A204.1 (cell line): ENCODE results near the gene SLC35A5.
"Not testable (repeated sequence)": the region's sequence is repeated elsewhere in the genome, so short reads cannot be mapped to it uniquely, and the experiment has no call there.

Experiments used
- FAIRE-seq: peaks from 2 replicates; lab custom pipeline; 2012; peaks lifted over from hg19 to GRCh38; lab: Jason Lieb, UNC

SLC35A5 gene, protein sequence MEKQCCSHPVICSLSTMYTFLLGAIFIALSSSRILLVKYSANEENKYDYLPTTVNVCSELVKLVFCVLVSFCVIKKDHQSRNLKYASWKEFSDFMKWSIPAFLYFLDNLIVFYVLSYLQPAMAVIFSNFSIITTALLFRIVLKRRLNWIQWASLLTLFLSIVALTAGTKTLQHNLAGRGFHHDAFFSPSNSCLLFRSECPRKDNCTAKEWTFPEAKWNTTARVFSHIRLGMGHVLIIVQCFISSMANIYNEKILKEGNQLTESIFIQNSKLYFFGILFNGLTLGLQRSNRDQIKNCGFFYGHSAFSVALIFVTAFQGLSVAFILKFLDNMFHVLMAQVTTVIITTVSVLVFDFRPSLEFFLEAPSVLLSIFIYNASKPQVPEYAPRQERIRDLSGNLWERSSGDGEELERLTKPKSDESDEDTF

DNA sequence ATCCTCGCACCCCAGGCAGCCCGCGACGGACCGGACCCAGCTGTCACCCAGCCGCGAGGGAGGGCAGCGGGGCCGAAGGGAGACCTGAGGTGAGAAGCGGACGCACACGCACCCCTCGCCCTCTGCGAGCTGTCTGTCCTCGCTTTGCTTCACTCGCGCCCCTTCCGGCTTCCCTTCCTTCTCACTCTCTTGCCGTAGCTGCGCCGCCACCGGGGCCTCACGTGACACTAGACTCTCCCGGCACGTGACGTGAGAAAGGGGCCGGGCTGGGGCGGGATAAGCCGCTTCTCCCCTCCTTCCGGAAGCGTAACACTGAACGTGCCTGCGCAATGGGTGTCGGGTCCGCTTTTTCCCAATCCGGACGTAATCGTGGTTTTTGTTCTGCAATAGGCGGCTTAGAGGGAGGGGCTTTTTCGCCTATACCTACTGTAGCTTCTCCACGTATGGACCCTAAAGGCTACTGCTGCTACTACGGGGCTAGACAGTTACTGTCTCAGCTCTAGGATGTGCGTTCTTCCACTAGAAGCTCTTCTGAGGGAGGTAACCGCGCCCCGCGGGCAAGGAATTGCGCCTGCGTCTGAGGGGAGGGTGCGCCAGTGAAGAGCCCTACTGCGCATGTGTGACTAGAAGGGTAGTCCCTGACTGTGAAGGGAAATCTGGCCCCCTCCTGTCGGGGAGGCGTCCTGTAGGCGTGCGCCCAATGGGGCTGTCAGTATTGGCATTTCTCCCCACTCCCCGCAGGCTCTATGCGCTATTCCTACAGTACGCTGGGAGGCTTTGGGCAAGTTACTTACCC lies at the start of gene SLC35A5, which contains the start of gene ATG3:
Gene SLC35A5, plus strand, starts transcription at position 312 of the 796 bp plus-strand sequence. CDS start 1,359 bp downstream, outside the sequence.
Gene ATG3, minus strand, starts transcription at position 229 of the 796 bp plus-strand sequence. CDS start 434 bp downstream, outside the sequence.
- FAIRE-seq, result peak; percentile 76

DNA sequence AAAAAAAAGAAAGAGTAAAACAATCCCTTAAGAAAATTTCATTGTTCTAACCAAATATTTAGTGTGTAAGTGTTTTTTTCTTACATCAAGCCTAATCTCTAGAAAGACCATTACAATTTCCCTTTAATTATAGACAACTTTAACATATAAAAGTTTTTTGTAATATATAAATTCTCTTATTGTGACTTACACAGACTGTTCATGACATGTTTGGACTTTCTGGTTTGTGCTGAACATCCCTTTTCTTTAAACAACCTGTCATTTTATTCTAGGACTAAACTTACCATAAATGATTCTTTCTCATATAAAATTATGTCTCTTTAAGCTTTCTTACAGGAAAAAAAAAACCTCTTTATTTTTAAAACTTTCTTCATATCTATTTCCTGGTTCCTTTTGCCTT lies 49.5 kb upstream of the SLC35A5 start:
- no peak for FAIRE-seq

DNA sequence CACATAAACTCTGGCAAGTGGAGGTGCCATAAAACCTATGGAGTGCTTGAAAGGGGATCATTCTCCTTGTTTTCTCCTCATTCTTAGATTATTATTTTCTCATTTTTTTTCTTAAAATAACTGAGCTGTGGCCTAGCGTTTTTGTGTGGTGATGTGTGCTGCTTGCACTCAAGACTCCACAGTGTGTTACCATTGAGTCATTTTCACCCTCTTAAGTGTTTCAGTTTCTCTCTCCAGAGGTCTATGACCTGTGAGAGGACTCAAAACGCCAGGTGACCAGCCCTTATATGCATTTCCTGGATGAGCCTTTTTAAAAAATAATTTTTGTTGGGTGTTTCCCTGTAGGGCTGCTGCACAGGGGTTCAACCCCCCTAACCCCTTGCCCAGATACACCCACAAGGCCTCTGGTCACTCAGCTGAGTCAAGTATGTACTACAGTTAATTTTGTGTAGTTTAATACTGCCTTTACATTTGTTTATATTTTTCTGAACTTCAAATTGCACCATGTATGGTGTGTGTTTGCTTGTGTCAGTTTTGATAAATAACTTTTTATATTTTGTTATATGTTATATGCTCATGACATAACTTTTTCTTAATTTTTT lies 47.2 kb upstream of the SLC35A5 start:
- FAIRE-seq, result no peak

DNA sequence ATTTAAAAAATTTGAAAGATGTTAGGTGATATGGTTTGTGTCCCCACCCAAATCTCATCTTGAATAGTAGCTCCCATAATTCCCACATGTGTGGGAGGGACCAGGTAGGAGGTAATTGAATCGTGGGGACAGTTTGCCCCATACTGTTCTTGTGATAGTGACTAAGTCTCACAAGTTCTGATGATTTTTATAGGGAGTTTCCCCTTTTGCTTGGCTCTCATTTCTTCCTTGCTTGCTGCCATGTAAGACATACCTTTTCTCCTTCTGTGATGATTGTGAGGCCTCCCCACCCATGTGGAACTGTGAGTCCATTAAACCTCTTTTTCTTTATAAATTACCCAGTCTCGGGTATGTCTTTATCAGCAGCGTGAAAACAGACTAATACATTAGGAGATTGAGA lies 42.9 kb upstream of the SLC35A5 start:
- FAIRE-seq, result not testable (repeated sequence)

DNA sequence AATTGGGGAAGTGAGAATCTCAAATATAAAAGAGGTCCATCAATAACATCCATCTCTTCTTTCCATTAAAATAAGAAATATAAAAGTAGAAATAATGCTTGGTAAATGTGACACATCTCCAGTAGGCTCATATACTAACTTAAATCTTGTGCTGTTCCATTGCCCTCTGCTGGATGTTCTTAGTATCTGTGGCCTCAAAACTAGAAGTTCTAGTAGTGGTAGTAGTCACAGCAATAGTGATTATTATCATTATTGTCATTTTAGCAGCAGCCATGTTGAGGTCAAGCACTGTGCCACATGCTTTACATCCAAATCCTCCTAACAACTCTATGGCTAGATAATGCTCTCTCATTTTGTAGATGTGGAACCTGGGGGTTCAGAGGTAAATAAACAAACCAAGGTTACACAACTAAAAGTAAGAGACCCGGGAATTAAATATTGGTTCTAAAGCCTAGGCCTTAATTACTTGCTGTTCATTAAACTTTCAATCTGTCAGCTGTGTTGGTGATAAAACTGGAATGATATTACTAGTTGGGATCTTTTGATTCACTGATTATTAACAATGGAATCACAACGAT lies 42.3 kb upstream of the SLC35A5 start:
- peak; percentile 97 for FAIRE-seq

DNA sequence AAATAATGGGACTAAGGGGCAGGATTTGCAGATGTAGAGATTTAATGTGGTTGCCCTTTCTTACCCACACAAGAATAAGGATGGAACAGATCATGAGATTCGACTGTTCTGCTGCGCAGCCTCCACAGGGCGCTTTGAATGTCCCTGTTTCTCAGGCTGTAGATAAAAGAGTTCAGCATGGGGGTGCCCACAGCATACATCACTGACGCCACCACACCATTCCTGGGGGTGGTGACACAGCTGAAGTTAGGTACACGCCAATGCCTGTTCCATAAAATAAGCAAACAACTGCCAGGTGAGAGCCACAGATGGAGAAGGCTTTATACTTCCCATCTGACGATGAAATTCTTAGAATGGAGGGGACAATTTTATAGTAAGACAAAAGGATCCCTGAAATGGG lies 37.7 kb upstream of the SLC35A5 start:
- not testable (repeated sequence) for FAIRE-seq

DNA sequence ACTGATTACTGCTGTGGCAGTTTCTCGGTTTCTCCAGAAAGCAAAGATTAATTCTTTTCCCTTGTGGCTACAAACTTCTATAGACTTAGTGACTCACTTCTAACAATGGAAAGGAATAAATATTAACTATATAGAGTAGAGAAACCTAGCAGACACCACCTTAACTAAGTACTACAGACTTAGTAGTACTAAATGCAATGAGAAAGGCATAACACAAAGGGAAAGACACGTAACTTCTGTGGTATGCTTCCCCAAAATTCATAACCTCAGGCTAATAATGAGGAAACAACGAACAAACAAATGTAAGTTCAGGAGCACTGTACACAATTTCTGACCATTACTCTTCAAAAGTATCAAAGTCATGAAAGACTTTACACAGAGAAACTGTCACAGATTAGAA lies 31.3 kb upstream of the SLC35A5 start:
- no peak for FAIRE-seq

DNA sequence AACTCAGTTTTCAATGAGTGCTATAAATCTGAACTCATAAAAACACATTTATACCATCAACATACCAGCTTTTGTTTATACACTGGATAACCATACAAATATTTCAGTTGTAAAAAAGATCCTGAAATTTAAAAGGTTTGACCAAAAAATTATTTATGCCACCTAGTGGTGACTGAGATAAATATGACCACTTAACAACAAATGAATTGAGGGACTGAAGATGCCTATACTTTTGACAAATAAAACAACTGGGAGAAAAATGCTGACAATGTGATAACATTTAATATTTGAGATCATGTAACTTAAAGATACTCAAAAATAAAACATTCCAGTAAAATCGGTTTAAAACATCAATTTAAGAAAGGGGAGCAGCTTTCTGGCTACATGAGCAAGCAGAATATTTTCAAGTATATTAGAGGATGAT lies 30.5 kb upstream of the SLC35A5 start:
- FAIRE-seq, result peak; percentile 93

DNA sequence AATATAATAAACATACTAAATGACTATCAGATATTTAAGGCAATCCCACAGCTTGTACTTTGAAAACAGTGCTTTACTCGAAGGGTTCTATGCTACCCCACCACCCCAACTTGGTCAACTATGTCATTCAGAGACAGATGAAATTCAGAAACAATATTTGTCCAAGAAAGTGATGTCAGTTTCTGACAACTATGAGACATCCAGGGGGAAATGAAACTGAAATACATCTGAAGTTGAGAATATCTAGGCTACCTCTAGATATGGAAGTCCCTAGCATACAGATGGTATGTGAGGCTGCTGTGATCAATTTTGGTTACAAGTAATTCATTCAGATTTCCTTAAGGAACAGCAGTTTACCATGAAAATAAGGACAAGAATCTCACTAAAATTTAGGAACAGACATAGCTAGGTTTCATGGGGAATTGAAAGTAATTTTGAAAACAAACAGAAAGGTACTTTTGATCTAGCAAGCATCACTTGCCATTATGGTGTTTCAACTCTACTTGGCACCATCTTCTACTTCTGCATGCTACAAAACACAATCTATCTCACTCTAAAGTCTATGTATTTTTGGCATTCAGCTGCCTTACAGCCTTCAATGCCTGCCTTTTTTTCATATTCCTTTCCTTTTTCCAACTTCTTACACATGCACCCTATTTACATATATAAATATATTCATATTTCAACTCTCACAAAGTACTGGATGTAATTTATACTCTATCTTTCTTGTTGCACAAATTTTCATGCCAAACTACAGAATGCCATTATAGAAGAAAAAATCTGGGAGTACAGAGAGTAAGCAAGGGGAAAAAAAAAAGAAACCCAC lies 21.8 kb upstream of the SLC35A5 start:
- FAIRE-seq, result no peak

DNA sequence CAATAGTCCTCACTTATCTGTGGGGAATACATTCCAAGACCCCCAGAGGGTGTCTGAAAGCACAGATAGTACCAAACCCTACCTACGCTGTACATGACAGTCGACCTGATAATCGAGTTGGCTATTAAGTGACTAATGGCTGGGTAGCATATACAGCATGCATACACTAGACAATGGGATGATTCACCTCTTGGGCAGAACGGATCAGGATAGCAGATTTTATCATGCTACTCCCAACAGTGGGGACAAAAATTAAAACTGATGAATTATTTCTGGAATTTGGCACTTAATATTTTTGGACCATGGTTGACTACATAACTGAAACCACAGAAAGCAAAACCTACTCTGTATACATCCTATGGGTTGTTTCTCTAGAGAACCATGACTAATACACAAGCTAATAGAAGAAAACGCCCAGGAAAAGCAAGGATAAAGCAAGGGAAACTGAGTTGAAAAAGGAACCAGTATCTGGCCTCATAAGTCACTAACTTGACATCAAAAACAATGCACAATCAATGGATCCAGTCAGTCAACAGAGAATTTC lies 15.6 kb upstream of the SLC35A5 start:
- FAIRE-seq, result no peak

DNA sequence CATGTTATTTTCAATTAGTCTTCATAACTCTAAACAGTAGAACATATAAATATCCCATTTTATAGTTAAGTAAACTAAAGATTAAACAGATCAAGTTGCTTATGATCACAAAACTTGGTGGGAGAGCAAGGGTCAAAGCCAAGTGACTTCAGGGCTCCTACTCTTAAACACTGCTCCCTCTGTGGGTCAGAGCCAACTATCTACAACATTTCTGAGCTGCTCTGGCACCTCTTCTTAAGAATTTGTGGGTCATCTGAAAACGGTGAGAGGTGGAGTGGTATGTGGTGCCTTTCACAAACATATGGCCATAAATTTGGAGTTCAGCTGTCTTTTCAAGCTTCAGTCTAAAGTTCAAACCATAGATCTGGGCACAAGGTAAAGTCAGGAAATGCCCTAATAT lies 11.0 kb upstream of the SLC35A5 start:
- no peak for FAIRE-seq

DNA sequence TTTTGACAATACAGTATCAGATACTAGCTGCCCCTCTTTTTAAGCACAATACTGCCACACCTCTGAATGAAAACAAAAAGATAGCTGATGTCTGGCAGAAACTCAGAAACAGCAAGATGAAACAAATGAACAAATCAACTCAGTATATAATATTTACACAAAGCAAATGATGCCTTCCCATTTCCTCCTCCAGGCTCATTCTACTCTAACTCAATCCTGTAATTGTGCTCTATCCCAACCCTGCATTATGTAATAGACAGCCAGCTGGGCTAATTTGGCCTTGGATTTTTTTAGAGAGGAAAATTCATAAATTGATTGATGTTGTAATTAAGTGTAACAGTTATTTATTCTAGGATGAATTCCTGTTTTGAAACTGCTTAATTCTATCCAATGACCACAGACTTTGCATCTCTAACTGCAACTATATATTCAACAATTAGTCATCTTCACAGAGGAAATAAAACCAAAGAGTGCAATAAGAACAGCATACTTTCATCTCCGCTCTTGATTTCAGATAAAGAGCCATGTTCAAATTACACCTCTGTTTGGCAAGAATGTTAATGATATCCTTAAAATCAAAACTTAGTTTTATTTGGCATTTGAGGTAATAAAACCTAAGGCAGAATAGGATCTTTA lies 6.2 kb upstream of the SLC35A5 start:
- no peak for FAIRE-seq

DNA sequence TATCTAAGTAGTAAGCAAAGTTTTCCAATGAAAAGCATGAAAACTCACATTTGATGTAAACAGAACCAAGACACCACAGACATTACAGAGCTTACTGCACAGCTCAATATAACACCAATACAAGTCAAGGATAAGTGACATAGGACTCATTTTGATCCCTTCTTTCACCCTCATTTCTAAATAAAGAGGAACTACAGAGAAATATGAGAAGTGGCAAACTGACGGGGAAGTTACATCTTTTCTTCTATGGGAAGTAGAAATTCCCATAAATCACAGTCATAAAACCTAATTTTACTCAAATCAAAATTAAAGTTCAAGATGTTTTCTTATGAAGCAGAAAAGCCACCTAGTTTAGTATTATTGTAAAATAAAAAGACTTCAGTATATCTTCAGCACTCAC lies 3.9 kb upstream of the SLC35A5 start:
- no peak for FAIRE-seq

DNA sequence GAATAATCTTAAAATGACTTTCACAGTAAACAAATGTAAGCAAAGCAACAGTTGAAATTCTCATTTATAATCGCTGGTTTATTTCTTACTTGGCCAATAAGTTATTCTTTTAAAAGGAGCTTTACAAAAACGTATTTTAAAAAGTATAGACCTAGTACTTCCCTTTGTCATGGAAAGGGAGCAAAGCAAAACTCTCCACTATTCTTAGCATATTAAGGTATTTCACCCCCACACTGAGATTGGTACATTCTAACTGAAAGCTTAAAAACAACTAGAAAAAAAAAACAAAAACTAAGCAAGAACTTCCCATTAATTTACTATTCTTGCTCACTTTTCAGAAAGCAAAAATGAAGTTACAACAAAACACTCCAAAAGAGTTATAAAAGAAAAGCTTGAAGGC lies 1.5 kb upstream of the SLC35A5 start:
- no peak for FAIRE-seq

DNA sequence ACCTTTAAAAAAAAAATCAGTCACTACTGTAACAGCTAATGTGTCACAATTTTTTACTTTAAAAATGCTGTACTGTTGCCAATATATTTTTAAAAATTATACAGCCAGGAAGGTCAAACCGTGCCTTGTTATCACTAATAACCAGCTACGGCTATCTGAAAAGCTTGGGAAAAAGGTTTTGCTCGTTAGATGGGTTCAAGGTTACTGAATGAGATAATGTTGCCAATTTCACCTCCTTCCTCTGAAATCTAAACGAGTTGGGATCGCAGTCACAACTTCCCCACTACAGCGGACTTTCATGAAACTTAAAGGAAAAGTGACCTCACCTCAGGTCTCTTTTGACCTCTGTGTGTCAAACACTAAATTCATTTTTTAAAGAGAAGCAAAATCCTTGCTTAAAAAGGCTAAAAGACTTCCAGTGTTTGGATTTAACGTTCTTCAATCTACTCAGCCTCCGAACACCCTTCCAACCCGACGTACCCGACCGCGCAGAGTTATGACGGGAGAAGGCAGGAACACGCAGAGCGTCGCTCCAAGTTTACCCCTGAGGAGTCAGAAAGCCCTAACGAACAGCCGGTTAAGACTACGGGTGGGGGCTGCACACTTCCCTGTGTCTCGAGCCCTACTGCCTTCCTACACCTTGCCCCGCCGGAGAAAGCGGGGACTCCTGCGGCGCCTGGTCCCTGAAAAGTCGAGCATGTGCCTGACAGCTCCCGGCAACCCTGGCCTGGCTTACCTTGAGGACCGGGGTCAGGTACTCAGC lies 943 bp upstream of the SLC35A5 start:
- no peak for FAIRE-seq

DNA sequence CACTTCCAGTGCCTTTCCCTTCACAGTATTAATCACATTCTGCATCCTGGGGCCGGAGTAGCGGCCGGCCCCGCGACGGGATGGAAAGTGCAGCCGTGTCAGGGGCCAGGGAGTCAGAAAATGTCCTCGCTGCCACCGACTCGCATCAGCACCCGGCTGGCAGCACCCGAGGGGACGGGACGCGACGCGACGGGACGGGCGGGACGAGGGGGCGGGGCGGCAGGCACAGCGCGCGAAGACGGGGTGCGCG lies 436 bp upstream of the SLC35A5 start:
- no peak for FAIRE-seq

DNA sequence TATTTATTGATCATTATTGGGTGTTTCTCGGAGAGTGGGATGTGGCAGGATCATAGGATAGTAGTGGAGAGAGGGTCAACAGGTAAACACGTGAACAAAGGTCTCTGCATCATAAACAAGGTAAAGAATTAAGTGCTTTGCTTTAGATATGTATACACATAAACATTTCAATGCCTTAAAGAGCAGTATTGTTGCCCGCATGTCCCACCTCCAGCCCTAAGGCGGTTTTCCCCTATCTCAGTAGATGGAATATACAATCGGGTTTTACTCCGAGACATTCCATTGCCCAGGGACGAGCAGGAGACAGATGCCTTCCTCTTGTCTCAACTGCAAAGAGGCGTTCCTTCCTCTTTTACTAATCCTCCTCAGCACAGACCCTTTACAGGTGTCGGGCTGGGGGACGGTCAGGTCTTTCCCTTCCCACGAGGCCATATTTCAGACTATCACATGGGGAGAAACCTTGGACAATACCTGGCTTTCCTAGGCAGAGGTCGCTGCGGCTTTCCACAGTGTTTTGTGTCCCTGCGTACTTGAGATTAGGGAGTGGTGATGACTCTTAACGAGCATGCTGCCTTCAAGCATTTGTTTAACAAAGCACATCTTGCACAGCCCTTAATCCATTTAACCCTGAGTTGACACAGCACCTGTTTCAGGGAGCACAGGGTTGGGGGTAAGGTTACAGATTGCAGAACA lies 2.5 kb downstream of the SLC35A5 start:
- FAIRE-seq, result not testable (repeated sequence)

DNA sequence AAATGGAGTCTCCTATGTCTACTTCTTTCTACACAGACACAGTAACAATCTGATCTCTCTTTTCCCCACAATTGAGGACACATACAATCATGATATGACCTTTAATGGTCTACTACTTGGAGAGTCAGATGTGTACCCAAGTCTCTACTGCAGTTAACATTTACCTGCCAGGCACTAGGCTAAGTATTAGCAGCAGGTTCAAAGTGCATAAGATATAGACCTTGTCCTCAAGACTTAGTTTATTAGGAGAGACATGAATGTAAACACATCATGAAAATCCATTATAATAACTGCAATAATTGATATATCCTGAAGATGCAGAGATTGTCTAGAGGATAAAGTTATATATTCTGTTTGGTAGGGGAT lies 3.1 kb downstream of the SLC35A5 start:
- FAIRE-seq, result no peak

DNA sequence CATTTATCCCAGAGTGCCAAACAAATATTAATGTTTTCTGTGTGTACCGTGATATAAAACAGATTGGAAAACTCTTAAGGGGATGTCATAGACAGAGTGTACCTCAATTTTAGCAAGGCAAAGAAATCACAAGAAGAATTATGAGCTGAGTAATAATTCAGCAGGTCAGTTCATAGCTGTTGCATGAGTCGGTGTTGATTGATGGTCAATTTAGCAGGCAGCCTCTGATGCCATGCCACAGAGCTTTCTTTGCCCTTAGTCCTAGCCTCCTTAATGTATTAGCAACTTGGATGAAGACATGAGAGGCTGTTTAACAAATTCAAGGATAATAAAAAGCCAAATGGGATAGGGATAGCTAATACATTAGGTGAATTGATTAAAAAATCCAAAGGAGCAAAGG lies 6.8 kb downstream of the SLC35A5 start:
- no peak for FAIRE-seq

DNA sequence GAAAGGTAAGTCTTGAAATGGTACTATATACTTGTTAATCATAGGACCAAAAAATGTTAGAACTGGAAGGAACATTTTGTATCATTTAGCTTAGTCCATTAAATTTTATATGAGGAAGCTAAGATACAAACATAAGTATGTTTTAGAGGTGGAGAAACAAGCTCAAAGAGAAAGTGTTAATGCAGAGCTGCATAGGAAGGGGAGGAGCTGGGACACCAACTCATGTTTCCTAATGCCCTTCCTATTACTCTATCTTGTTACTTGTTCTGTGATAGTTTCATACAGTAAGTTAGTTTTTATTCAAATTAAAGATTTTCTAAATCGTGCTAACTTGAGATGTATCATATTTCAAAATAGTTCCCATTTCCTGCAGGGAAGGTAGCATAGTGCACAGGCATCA lies 7.4 kb downstream of the SLC35A5 start:
- FAIRE-seq, result no peak
